Peyer's patch (tissue), 4 donors: ENCODE results near the gene PDGFB. TPM values are rescaled to one million over a fixed set of nuclear protein-coding genes. Genes with fewer than 3 reads are reported as not detected.

ENCODE experiments used
- DNase-seq, 3 donors: peaks; one replicate each; pipeline ENCODE4 v3.0.0-alpha.2; 2017 to 2019
- H3K27ac ChIP-seq, 4 donors: fragments of 200-600 bp; sonication (generic); one replicate each; pipeline ENCODE4 v1.5.1; 2016 to 2019
- H3K27me3 ChIP-seq, 2 donors: fragments of 200-600 bp; sonication (generic); one replicate each; pipeline ENCODE4 v1.5.1; 2019
- H3K36me3 ChIP-seq, 3 donors: fragments of 200-600 bp; sonication (generic); one replicate each; pipeline ENCODE4 v1.5.1; 2016 to 2019
- H3K4me1 ChIP-seq, 4 donors: fragments of 200-600 bp; sonication (generic); one replicate each; pipeline ENCODE4 v1.5.1; 2016 to 2019
- H3K4me3 ChIP-seq, 4 donors: fragments of 200-600 bp; sonication (generic); 1 replicate in 3 of 4; 2 replicates in 1 of 4; pipeline ENCODE4 v1.5.1; 2016 to 2019; ENCODE audit warnings: mild to moderate bottlenecking in 1 of 4
- H3K9me3 ChIP-seq, 4 donors: fragments of 200-600 bp; sonication (generic); one replicate each; pipeline ENCODE4 v1.5.1; 2016 to 2019; ENCODE audit warnings: mild to moderate bottlenecking in 1 of 4
- POLR2A ChIP-seq, 2 donors: fragments of 450-650 bp; IDR thresholded peaks; one replicate each; pipeline ENCODE4 v1.5.1; 2017; ENCODE audit warnings: antibody characterized with exemption in 2 of 2, mild to moderate bottlenecking in 2 of 2, moderate library complexity in 2 of 2
- total RNA-seq, 4 donors: library from RNA; depleted of rRNA; stranded (reverse); fragments of >200 nt; gene quantifications; one replicate each; pipeline ENCODE4 v1.1.0, GENCODE V29; 2016
- TF ChIP-seq, protein P1 (sequence below), 6 experiments: fragments of 450-650 bp in 4 of 6; fragments of 200-600 bp in 2 of 6; sonication (generic) in 1 of 6; IDR thresholded peaks; one replicate each; pipeline ENCODE4 v1.5.1; 2017 to 2019; ENCODE audit warnings: antibody characterized with exemption in 6 of 6, mild to moderate bottlenecking in 3 of 6, moderate library complexity in 1 of 6

Gene PDGFB
- total RNA-seq, 4 donors from 2014 or later: 1.8 to 10.7 (median 3.8) TPM

DNA sequence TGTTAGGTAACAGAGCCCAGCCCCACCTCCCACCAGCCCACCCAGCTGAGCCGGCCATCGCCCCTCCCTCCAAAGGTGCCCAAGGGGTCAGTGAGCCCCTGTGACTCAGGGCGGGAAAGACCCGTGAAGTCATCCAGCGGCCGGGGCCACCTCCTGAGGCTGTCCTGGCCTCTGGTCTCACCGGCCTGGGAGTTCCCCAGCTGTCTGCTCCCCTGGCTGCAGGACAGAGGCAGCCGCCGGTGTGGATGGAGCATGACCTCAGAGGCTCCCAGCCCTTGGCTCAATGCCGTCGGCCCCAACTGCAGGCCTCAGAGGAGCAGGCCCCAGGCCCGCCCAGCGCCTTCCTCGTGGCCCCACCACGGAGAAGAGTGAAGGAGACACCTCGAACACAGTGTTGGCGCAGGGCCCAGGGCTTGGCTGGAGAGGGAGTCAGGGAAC lies 46.0 kb upstream of the PDGFB start:
- DNase-seq: peak in 1 of 3 donors; percentile 48
- no peak overlapping the region for H3K4me3 ChIP-seq
- H3K36me3 ChIP-seq: no peaks in the 10 kb centered on the region
- H3K9me3 ChIP-seq: no peaks in the 10 kb centered on the region
- H3K4me1 ChIP-seq: peaks cover 0 to 8% (median 0%) of the 10 kb centered on the region in 4 donors
- TF ChIP-seq, protein P1, sequence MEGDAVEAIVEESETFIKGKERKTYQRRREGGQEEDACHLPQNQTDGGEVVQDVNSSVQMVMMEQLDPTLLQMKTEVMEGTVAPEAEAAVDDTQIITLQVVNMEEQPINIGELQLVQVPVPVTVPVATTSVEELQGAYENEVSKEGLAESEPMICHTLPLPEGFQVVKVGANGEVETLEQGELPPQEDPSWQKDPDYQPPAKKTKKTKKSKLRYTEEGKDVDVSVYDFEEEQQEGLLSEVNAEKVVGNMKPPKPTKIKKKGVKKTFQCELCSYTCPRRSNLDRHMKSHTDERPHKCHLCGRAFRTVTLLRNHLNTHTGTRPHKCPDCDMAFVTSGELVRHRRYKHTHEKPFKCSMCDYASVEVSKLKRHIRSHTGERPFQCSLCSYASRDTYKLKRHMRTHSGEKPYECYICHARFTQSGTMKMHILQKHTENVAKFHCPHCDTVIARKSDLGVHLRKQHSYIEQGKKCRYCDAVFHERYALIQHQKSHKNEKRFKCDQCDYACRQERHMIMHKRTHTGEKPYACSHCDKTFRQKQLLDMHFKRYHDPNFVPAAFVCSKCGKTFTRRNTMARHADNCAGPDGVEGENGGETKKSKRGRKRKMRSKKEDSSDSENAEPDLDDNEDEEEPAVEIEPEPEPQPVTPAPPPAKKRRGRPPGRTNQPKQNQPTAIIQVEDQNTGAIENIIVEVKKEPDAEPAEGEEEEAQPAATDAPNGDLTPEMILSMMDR (IDR thresholded peaks at IDR 0.05): no peak
- no peak for TF ChIP-seq POLR2A (IDR thresholded peaks at IDR 0.05)
- no peak overlapping the region for H3K27ac ChIP-seq
- H3K27me3 ChIP-seq: no peaks in the 10 kb centered on the region

DNA sequence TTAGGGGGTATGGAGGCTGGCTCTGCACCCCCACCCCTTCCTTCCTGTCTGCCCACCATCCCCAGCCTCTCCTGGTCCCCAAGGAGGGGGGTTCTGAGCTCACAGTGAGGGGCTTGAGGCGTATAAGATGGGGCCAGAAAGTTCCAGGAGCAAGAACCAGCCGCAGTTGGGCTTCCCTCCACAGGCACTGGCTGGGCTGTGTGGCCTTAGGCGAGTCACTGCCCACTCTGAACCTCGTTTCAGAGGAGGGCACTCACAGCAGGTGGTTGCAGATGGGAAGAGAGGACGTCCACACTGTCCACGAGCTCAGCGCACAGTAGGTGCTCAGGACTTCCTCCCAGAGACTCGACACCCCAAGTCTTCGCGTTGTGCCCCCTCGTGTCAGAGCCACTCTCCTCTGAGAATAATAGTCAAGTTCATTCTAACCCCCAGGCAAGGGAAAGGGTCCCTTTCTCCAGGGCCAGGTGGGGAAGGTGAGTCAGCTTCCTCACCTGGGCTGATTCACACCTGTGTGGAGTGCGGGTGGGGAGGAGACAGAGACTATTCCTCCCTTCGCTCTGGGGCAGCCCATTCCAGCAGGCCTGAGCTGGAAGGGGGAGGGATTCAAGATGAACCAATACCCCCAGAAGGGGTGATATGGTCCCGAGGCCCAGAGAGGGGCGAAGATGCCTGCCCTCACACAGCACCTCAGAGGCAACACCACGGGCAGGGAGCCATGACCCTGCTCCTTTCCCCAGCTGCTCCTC lies 45.4 kb upstream of the PDGFB start:
- no peak for DNase-seq
- Histone ChIP-seq H3K9me3 (no peaks in the 10 kb centered on the region), H3K27ac (no peak overlapping the region), H3K27me3 (no peaks in the 10 kb centered on the region), H3K36me3 (no peaks in the 10 kb centered on the region), H3K4me3 (no peak overlapping the region), H3K4me1 (peaks cover 0 to 8% (median 0%) of the 10 kb centered on the region in 4 donors)
- no peak for TF ChIP-seq POLR2A (IDR thresholded peaks at IDR 0.05)
- TF ChIP-seq, protein P1 (IDR thresholded peaks at IDR 0.05): no peak

DNA sequence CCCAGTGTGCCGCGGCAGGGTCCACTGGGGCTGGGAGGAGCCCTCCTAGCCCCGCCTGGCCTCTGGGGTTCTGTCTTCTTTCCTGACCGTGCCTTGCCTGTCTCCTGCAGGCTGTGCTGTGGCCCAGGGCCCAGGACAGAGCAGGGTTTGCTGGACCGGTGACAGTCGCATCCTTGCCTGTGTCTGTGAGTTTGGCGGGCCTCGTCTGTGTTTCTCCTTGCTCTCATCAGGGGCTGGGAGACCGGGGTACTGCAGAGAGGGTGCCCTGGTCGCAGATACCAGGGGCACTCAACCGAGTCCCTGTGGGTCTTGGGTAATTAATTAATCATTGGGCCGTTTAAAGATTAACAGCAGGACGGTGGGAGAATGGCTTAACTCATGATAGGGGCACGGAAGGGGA lies 44.8 kb upstream of the PDGFB start:
- Histone ChIP-seq H3K4me1 (peaks cover 0 to 8% (median 0%) of the 10 kb centered on the region in 4 donors), H3K4me3 (no peak overlapping the region), H3K27ac (no peak overlapping the region), H3K27me3 (no peaks in the 10 kb centered on the region), H3K36me3 (no peaks in the 10 kb centered on the region), H3K9me3 (peaks cover 0 to 5% (median 0%) of the 10 kb centered on the region in 4 donors)
- peak in 1 of 3 donors; percentile 40 for DNase-seq
- TF ChIP-seq, protein P1 (IDR thresholded peaks at IDR 0.05): no peak
- no peak for TF ChIP-seq POLR2A (IDR thresholded peaks at IDR 0.05)

DNA sequence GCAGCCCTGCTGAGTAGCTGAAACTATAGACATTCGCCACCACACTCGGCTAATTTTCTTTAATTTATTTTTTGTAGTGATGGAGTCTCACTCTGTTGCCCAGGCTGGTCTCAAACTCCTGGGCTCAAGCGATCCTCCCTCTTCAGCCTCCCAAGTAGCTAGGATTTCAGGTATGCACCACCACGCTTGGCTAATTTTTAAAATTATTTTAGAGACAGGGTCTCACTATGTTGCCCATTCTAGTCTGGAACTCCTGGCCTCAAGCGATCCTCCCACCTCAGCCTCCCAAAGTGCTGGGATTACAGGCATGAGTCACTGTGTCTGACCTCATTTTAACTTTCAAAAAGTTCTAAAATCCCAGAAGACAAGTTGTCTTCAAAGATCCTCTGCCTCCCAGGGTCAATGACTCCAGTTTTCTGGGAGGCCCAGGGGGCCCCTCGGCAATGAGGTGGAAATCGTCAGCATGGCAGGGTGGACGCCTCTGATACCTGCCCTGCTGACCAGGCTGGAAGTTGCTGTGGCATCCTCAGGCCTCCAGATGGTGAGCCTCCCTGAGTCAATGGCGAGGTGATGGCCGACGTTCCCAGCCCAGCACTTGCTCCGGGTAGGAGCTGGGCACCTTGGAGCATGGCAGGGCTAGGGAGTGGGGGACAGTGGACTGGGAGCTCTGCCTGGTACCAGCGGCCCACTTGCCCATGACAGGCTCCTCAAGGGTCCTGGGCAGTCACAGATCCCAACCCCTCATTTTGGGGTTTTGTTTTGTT lies 43.5 kb upstream of the PDGFB start:
- TF ChIP-seq, protein P1 (IDR thresholded peaks at IDR 0.05): no peak
- no peak for TF ChIP-seq POLR2A (IDR thresholded peaks at IDR 0.05)
- Histone ChIP-seq H3K4me1 (peaks cover 0 to 10% (median 0%) of the 10 kb centered on the region in 4 donors), H3K27me3 (no peaks in the 10 kb centered on the region), H3K4me3 (no peak overlapping the region), H3K27ac (peak overlapping the region in 1 of 4 donors; percentile 2), H3K36me3 (no peaks in the 10 kb centered on the region), H3K9me3 (peaks cover 0 to 5% (median 0%) of the 10 kb centered on the region in 4 donors)
- DNase-seq: no peak

DNA sequence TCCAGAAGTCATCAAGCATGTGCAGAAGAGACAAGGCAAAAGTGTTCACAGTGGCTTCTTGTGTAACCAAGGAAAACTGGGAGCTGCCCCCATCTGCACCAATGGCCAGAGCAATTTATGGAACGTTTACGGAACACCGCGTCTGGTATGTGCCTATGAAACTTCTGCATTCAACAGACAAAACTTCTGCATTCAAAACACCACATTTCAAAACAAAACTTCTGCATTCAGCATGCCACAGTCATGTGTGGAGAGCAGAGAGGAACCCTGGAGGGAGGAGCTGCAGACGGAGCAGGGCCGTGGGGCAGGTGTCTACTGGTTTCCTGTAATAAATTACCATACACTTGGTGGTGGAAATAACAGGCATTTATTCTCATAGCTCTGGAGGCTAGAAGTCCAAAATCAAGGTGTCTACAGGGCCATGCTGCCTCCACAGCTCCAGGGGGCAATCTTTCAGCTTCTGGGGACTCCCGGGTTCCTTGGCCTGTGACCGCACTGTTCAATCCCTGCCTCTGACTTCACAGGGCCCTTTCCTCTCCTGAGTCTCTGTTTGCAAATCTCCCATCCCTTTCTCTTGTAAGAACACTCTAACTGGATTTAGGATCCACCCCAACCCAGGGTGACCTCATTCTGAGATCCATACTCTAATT lies 42.4 kb upstream of the PDGFB start:
- TF ChIP-seq POLR2A (IDR thresholded peaks at IDR 0.05): no peak
- TF ChIP-seq, protein P1 (IDR thresholded peaks at IDR 0.05): no peak
- DNase-seq: peak in 2 of 3 donors; percentile 61 to 73
- peaks cover 0 to 5% (median 0%) of the 10 kb centered on the region in 4 donors for H3K9me3 ChIP-seq
- H3K4me3 ChIP-seq: no peak overlapping the region
- no peaks in the 10 kb centered on the region for H3K36me3 ChIP-seq
- H3K27ac ChIP-seq: peak overlapping the region; percentile 13 to 59 (median 40)
- H3K4me1 ChIP-seq: peaks cover 0 to 15% (median 0%) of the 10 kb centered on the region in 4 donors
- no peaks in the 10 kb centered on the region for H3K27me3 ChIP-seq
